Measurements from ENCODE around the gene DERL3. TPM values are rescaled to one million over a fixed set of nuclear protein-coding genes. Genes with fewer than 3 reads are reported as not detected.

Gene DERL3
- total RNA-seq, 1 experiment from 2014 or later = 12.5 TPM

DNA sequence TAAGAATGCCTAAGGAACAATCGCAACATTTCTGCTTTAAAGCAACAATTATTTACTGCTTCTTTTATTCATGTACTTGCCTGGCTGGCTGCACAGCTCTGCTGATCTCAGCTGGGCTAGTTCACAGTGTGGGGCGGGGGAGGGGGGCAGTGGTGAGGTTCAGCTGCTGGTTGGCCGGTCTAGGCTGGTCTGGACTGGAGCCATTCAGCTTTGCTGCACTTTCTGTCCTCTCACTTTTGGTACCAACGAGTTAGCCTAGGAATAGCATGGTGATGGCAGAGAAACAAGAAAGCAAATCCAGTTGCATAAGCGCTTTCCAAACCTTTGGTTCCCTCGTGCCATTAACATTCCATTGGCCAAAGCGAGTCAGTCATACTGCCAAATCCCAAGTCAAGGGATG is 39.4 kb upstream of the DERL3 start (continued):
- TF ChIP-seq, protein P1, sequence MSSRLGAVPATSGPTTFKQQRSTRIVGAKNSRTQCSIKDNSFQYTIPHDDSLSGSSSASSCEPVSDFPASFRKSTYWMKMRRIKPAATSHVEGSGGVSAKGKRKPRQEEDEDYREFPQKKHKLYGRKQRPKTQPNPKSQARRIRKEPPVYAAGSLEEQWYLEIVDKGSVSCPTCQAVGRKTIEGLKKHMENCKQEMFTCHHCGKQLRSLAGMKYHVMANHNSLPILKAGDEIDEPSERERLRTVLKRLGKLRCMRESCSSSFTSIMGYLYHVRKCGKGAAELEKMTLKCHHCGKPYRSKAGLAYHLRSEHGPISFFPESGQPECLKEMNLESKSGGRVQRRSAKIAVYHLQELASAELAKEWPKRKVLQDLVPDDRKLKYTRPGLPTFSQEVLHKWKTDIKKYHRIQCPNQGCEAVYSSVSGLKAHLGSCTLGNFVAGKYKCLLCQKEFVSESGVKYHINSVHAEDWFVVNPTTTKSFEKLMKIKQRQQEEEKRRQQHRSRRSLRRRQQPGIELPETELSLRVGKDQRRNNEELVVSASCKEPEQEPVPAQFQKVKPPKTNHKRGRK (CRISPR knock-in tag; IDR thresholded peaks at IDR 0.05; ENCODE audit: borderline replicate concordance) = no peak
- TF ChIP-seq, protein P2, sequence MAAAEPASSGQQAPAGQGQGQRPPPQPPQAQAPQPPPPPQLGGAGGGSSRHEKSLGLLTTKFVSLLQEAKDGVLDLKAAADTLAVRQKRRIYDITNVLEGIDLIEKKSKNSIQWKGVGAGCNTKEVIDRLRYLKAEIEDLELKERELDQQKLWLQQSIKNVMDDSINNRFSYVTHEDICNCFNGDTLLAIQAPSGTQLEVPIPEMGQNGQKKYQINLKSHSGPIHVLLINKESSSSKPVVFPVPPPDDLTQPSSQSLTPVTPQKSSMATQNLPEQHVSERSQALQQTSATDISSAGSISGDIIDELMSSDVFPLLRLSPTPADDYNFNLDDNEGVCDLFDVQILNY (CRISPR knock-in tag; IDR thresholded peaks at IDR 0.05) = no peak
- TF ChIP-seq, protein P3, sequence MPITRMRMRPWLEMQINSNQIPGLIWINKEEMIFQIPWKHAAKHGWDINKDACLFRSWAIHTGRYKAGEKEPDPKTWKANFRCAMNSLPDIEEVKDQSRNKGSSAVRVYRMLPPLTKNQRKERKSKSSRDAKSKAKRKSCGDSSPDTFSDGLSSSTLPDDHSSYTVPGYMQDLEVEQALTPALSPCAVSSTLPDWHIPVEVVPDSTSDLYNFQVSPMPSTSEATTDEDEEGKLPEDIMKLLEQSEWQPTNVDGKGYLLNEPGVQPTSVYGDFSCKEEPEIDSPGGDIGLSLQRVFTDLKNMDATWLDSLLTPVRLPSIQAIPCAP (CRISPR knock-in tag; IDR thresholded peaks at IDR 0.05) = no peak

DNA sequence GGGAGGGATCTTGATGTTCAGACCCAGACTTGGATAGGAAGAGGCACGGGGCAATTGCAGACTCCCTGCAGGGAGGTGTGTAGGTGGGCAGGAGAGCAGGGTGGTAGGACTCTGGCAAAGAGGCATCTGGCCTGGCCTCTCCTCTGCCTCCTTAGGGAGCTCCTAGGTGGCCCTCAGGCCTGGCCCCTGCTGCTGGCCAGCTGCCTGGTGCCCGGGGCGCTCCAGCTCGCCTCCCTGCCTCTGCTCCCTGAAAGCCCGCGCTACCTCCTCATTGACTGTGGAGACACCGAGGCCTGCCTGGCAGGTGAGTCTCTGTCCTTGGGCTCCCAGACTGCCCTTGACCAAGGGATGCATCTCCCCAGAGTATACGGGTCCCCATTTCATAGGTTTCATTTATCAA is 38.8 kb upstream of the DERL3 start:
- H3K27me3 Mint-ChIP-seq (ENCODE audit: low read depth) = no peaks in the 10 kb centered on the region
- H3K36me3 Mint-ChIP-seq = peaks cover 22% of the 10 kb centered on the region
- TF ChIP-seq, protein P4, sequence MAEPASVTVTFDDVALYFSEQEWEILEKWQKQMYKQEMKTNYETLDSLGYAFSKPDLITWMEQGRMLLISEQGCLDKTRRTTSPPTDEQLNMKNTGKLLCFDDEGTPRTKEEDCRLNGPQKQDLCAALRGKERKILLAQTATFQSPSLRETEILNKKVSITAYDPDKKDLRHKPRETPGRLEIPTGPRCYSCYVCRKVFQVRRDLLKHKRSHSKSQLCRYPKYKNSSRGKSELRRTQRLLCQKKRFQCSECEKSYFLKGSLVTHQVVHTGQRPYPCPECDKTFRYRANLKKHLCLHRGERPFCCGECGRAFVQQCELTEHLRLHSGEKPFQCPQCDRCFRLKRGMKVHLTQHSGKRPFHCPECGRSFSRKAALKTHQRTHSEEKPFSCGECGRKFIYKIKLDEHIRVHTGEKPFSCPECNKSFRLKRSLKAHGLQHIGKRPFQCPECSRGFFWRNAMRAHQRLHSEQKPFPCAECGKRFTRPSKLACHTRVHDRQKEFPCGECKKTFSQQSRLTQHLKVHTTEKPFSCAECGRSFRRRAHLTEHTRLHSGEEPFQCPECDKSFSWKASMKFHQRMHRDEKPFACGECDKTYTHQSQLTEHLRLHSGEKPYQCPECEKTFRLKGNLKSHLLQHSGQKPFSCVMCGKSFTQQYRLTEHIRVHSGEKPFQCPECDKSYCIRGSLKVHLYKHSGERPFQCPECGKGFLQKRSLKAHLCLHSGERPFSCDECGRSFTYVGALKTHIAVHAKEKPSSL (CRISPR knock-in tag; conservative IDR thresholded peaks at IDR 0.05) = no peak
- TF ChIP-seq FOXK1 (CRISPR knock-in tag; IDR thresholded peaks at IDR 0.05) = no peak
- TF ChIP-seq, protein P5, sequence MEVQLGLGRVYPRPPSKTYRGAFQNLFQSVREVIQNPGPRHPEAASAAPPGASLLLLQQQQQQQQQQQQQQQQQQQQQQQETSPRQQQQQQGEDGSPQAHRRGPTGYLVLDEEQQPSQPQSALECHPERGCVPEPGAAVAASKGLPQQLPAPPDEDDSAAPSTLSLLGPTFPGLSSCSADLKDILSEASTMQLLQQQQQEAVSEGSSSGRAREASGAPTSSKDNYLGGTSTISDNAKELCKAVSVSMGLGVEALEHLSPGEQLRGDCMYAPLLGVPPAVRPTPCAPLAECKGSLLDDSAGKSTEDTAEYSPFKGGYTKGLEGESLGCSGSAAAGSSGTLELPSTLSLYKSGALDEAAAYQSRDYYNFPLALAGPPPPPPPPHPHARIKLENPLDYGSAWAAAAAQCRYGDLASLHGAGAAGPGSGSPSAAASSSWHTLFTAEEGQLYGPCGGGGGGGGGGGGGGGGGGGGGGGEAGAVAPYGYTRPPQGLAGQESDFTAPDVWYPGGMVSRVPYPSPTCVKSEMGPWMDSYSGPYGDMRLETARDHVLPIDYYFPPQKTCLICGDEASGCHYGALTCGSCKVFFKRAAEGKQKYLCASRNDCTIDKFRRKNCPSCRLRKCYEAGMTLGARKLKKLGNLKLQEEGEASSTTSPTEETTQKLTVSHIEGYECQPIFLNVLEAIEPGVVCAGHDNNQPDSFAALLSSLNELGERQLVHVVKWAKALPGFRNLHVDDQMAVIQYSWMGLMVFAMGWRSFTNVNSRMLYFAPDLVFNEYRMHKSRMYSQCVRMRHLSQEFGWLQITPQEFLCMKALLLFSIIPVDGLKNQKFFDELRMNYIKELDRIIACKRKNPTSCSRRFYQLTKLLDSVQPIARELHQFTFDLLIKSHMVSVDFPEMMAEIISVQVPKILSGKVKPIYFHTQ (CRISPR knock-in tag; IDR thresholded peaks at IDR 0.05) = no peak
- TF ChIP-seq, protein P6, sequence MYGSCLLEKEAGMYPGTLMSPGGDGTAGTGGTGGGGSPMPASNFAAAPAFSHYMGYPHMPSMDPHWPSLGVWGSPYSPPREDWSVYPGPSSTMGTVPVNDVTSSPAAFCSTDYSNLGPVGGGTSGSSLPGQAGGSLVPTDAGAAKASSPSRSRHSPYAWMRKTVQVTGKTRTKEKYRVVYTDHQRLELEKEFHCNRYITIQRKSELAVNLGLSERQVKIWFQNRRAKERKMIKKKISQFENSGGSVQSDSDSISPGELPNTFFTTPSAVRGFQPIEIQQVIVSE (CRISPR knock-in tag; IDR thresholded peaks at IDR 0.05; ENCODE audit: borderline replicate concordance) = no peak
- TF ChIP-seq, protein P7, sequence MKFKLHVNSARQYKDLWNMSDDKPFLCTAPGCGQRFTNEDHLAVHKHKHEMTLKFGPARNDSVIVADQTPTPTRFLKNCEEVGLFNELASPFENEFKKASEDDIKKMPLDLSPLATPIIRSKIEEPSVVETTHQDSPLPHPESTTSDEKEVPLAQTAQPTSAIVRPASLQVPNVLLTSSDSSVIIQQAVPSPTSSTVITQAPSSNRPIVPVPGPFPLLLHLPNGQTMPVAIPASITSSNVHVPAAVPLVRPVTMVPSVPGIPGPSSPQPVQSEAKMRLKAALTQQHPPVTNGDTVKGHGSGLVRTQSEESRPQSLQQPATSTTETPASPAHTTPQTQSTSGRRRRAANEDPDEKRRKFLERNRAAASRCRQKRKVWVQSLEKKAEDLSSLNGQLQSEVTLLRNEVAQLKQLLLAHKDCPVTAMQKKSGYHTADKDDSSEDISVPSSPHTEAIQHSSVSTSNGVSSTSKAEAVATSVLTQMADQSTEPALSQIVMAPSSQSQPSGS (CRISPR knock-in tag; IDR thresholded peaks at IDR 0.05; ENCODE audit: borderline replicate concordance, low read depth) = no peak
- no peak for ATAC-seq
- no peaks in the 10 kb centered on the region; the same call in 1 of the 2 replicates for H3K4me1 Mint-ChIP-seq
- no peak for DNase-seq (ENCODE audit: low spot score)
- CTCF ChIA-PET = interaction anchor here (0.8 kb wide), 1 partner anchor 16 kb away, joined by 3 read pairs; no protein-coding TSS in a partner anchor
- H3K27ac Mint-ChIP-seq = no peak overlapping the region
- POLR2A ChIA-PET = interaction anchor here (0.9 kb wide), 1 partner anchor 42 kb away, joined by 4 read pairs; no protein-coding TSS in a partner anchor
- no peaks in the 10 kb centered on the region for H3K9me3 Mint-ChIP-seq
- H3K4me3 Mint-ChIP-seq = no peak overlapping the region

DNA sequence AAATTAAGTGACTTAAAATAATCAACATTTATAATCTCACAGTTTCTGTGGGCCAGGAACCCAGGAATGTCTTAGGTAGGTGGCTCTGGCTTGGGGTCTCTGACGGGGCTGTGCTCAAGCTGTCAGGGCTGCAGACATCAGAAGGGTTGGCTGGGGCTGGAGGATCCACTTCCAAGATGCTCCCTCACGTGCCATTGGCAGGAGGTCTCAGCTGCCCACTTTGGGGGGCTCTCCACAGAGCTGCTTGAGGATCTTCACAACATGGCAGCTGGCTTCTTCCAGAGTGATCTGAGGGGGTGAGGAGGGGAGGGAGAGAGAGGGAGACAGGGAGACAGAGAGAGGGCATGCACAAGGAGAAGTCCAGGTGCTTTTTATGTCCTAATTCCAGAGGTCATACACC is 37.0 kb upstream of the DERL3 start:
- ChIA-PET POLR2A (no interaction called here), CTCF (no interaction called here)
- Mint-ChIP-seq H3K36me3 (peaks cover 19% of the 10 kb centered on the region), H3K9me3 (no peaks in the 10 kb centered on the region), H3K4me1 (no peaks in the 10 kb centered on the region; the same call in 1 of the 2 replicates), H3K4me3 (no peak overlapping the region), H3K27ac (no peak overlapping the region), H3K27me3 (ENCODE audit: low read depth) (no peaks in the 10 kb centered on the region)
- ATAC-seq = no peak
- DNase-seq (ENCODE audit: low spot score) = no peak
- no peak for TF ChIP-seq IRF2 (CRISPR knock-in tag; IDR thresholded peaks at IDR 0.05; ENCODE audit: borderline replicate concordance, low read depth)

Data from WTC11 (cell line).